K562 (cell line): ENCODE measurements around the gene SYNPO. TPM values are rescaled to one million over a fixed set of nuclear protein-coding genes. Genes with fewer than 3 reads are reported as not detected.

Experiments used
- ARID1B ChIP-seq: fragments of 450-650 bp; IDR thresholded peaks from 2 replicates; pipeline ENCODE4 v1.6.1; 2016; ENCODE audit warnings: antibody characterized with exemption, mild to moderate bottlenecking, inconsistent platforms
- ATF1 ChIP-seq, 2 experiments: fragments of 450-650 bp in 1 of 2; IDR thresholded peaks; 2 replicates each; pipeline ENCODE4 v1.6.1; 2016; ENCODE audit warnings: missing compliant biosample characterization in 1 of 2, missing genetic modification characterization in 1 of 2
- BCL6 ChIP-seq: fragments of 250-450 bp; sonication (Bioruptor Pico); IDR thresholded peaks from 2 replicates; pipeline ENCODE4 v1.4.0; 2020
- CCAR2 ChIP-seq: fragments of 200-400 bp; formaldehyde crosslinking; IDR thresholded peaks from 2 replicates; pipeline ENCODE4 v1.6.1; 2017; ENCODE audit warnings: mild to moderate bottlenecking, low read depth, low read length
- CSDE1 ChIP-seq, 2 experiments: fragments of 450-650 bp; IDR thresholded peaks; 2 replicates each; pipeline ENCODE4 v1.6.1; 2016; ENCODE audit warnings: mild to moderate bottlenecking in 1 of 2
- E2F8 ChIP-seq: fragments of 450-650 bp; IDR thresholded peaks from 2 replicates; pipeline ENCODE4 v1.7.1; 2018; ENCODE audit warnings: mild to moderate bottlenecking, low read depth; ENCODE audit not compliant: partially characterized antibody
- FOXJ2 ChIP-seq: fragments of 200-800 bp; sonication (Bioruptor generic); IDR thresholded peaks from 2 replicates; pipeline ENCODE4 v1.6.1; 2016; ENCODE audit warnings: missing genetic modification characterization, missing compliant biosample characterization
- FOXK2 ChIP-seq, 2 experiments: fragments of 450-650 bp; IDR thresholded peaks in 1 of 2; conservative IDR thresholded peaks in 1 of 2; 2 replicates each; pipeline ENCODE4 v1.6.1; 2016; ENCODE audit warnings: low read depth in 2 of 2, mild to moderate bottlenecking in 1 of 2
- KAT7 ChIP-seq: sonication (generic); formaldehyde crosslinking; IDR thresholded peaks from 2 replicates; pipeline ENCODE4 v1.8.0; 2022; ENCODE audit warnings: missing genetic modification reagents, mild to moderate bottlenecking, borderline replicate concordance
- NKRF ChIP-seq: fragments of 450-650 bp; IDR thresholded peaks from 2 replicates; pipeline ENCODE4 v1.6.1; 2016; ENCODE audit warnings: borderline replicate concordance
- PCBP1 ChIP-seq: fragments of 200-400 bp; formaldehyde crosslinking; IDR thresholded peaks from 2 replicates; pipeline ENCODE4 v1.6.1; 2018; ENCODE audit warnings: mild to moderate bottlenecking, low read depth, low read length; ENCODE audit not compliant: poor library complexity, severe bottlenecking
- POLR2A ChIP-seq: fragments of 450-650 bp; conservative IDR thresholded peaks from 2 replicates; pipeline ENCODE4 v1.6.1; 2016
- PTBP1 ChIP-seq: fragments of 200-400 bp; formaldehyde crosslinking; IDR thresholded peaks from 2 replicates; pipeline ENCODE4 v1.6.1; 2017; ENCODE audit warnings: low read depth, low read length
- SMAD1 ChIP-seq: fragments of 150-350 bp; IDR thresholded peaks from 2 replicates; pipeline ENCODE4 v1.6.1; 2014; ENCODE audit warnings: low read length, low read depth; ENCODE audit not compliant: partially characterized antibody
- SNIP1 ChIP-seq: fragments of 450-650 bp; IDR thresholded peaks from 2 replicates; pipeline ENCODE4 v1.7.1; 2017; ENCODE audit warnings: low read depth, mild to moderate bottlenecking
- TAF9B ChIP-seq: fragments of 450-650 bp; IDR thresholded peaks from 2 replicates; pipeline ENCODE4 v1.6.1; 2018; ENCODE audit warnings: mild to moderate bottlenecking; ENCODE audit not compliant: partially characterized antibody
- TCF3 ChIP-seq: sonication (generic); formaldehyde crosslinking; IDR thresholded peaks from 2 replicates; pipeline ENCODE4 v1.4.0; 2020; ENCODE audit warnings: mild to moderate bottlenecking, missing genetic modification reagents
- TFAP4 ChIP-seq: sonication (generic); formaldehyde crosslinking; IDR thresholded peaks from 2 replicates; pipeline ENCODE4 v1.8.0; 2022; ENCODE audit warnings: missing genetic modification reagents, mild to moderate bottlenecking, moderate library complexity, borderline replicate concordance
- TGIF2 ChIP-seq: sonication (generic); formaldehyde crosslinking; IDR thresholded peaks from 2 replicates; pipeline ENCODE4 v1.8.1; 2022; ENCODE audit warnings: mild to moderate bottlenecking, missing genetic modification reagents, moderate library complexity
- ZBTB26 ChIP-seq: fragments of 450-650 bp; formaldehyde crosslinking; IDR thresholded peaks from 2 replicates; pipeline ENCODE4 v1.4.0; 2022; ENCODE audit warnings: missing genetic modification characterization
- ZNF224 ChIP-seq: sonication (generic); formaldehyde crosslinking; IDR thresholded peaks from 2 replicates; pipeline ENCODE4 v1.8.0; 2022; ENCODE audit warnings: mild to moderate bottlenecking, missing genetic modification reagents
- polyA plus RNA-seq, 8 experiments: library from polyadenylated mRNA; depleted of rRNA in 4 of 8; stranded (reverse) in 5 of 8; unstranded in 3 of 8; fragments of >200 nt; fragmentation: Nextera tagmentation in 2 of 8; fragmentation: Illumina TruSeq in 1 of 8; extraction: Ambion mirVana in 2 of 8; extraction: Trizol in 1 of 8; gene quantifications; 2 replicates each; pipeline versions ENCODE4 v1.2.1 to v1.2.3, GENCODE V29; 2011 to 2014; ENCODE audit warnings: inconsistent platforms in 1 of 8, missing spikeins in 1 of 8
- total RNA-seq, 7 experiments: library from RNA; depleted of rRNA in 6 of 7; stranded (reverse); fragments of >200 nt in 6 of 7; fragmentation: Illumina TruSeq in 2 of 7; extraction: Trizol in 2 of 7; gene quantifications; 2 replicates each; pipeline versions ENCODE4 v1.2.1 to v1.2.3, GENCODE V29; 2011 to 2021; ENCODE audit warnings: low replicate concordance in 1 of 7

Gene SYNPO
- total and polyA plus RNA-seq, 9 of the 15 experiments (the other 6 are each of a cell fraction or from before 2014, with no cell fraction given), result 0.01 to 0.31 (median 0.03) TPM; not detected in 4

- TF ChIP-seq CSDE1 (IDR thresholded peaks at IDR 0.05) (peak in 1 of 2 experiments; percentile 53; a peak in 1 of 4 replicates), TCF3 (CRISPR knock-in tag) (no peak), ZBTB26 (CRISPR knock-in tag) (no peak), NKRF (peak; percentile 58; the same call in 1 of the 2 replicates), FOXJ2 (0 out of 2 replicates have a peak, but pooled peaks have one; percentile 37), KAT7 (CRISPR knock-in tag) (peak; percentile 53; the same call in 1 of the 2 replicates), ATF1 (CRISPR knock-in tag; IDR thresholded peaks at IDR 0.05) (peak; percentile 84), ATF1 (tag; IDR thresholded peaks at IDR 0.05) (peak; percentile 98), PTBP1 (0 out of 2 replicates have a peak, but pooled peaks have one; percentile 75), SMAD1 (peak; percentile 35), TFAP4 (CRISPR knock-in tag) (peak; percentile 70), TGIF2 (CRISPR knock-in tag) (no peak), ZNF224 (no peak), TAF9B (peak; percentile 67), POLR2A (peak; percentile 89), PCBP1 (no peak), CCAR2 (no peak), ARID1B (peak; percentile 5; the same call in 1 of the 2 replicates), BCL6 (CRISPR knock-in tag) (no peak), FOXK2 (conservative IDR thresholded peaks at IDR 0.05 in 1 of 2, IDR thresholded peaks at IDR 0.05 in 1 of 2; ENCODE audit: low read depth in 2 of 2) (peak; percentile 91 to 94), E2F8 (no peak), SNIP1 (no peak; the same call in 1 of the 2 replicates)
Measured at GRCh38 chr5:150700594-150701377, 60.3 kb downstream of the SYNPO start, which contains the start of gene RBM22 (continued).
